ENCODE results near the gene CFAP46. TPM values are rescaled to one million over a fixed set of nuclear protein-coding genes. Genes with fewer than 3 reads are reported as not detected.

Gene CFAP46
- total and polyA plus RNA-seq, 4 donors: 0.33 to 0.59 (median 0.42) TPM

DNA sequence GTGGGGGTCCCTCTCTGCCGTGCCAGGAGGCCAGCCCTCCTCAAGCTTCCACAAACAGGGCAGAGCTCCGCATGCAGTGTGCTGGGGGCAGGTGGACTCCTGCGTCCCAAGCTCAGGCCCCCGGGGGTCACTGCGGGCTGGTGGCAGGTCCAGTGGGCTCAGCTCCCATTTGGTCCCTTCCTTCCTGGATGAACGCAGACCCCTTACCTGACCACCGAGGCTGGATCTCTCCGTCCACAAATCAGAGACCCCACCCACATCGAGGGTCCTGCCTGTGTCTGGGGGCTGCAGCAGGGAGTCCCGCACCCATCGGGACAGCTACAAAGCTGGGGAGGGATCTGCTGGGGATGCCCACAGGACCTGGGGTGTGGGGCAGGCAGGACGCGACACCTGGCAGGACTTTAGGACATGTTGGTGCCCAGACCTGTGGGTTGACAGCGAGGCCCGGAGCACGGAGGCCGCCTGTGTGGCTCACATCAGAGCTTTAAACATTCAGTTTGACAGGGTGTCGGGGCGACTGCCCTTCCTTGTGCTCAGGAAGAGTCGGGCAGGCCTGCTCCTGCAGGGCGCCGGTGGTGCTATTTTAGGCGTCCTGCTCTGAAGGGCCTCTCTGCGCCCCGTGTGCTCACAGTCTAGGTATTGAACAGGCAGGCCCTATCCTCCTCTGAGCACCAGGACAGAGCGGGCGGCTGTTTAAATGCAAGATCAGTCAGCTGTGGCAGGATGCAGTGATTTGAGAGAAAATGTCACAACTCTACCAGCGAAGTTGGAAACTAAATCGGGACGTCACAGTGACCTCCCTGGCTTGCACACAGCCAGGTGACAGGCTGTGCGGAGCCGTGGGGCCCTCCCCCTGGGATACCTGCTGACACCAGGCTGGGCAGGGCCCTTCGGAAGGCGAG lies 15.9 kb upstream of the CFAP46 start:
- H3K4me3 ChIP-seq (ENCODE audit: low read depth in 1 of 3, low read length in 3 of 3): no peak overlapping the region
- no peak for DNase-seq (ENCODE audit: low spot score)
- H3K9me3 ChIP-seq (ENCODE audit: control insufficient read depth in 4 of 4, low read length in 3 of 4): no peaks in the 10 kb centered on the region
- no peaks in the 10 kb centered on the region for H3K27me3 ChIP-seq (ENCODE audit: control insufficient read depth in 4 of 4, insufficient read depth in 4 of 4, low read length in 3 of 4)
- TF ChIP-seq TAF1 (conservative IDR thresholded peaks at IDR 0.05): no peak
- TF ChIP-seq EGR1 (IDR thresholded peaks at IDR 0.05; ENCODE audit: low read depth in 2 of 2): no peak
- TF ChIP-seq, protein P1, sequence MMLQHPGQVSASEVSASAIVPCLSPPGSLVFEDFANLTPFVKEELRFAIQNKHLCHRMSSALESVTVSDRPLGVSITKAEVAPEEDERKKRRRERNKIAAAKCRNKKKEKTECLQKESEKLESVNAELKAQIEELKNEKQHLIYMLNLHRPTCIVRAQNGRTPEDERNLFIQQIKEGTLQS (IDR thresholded peaks at IDR 0.05): no peak
- TF ChIP-seq, protein P2, sequence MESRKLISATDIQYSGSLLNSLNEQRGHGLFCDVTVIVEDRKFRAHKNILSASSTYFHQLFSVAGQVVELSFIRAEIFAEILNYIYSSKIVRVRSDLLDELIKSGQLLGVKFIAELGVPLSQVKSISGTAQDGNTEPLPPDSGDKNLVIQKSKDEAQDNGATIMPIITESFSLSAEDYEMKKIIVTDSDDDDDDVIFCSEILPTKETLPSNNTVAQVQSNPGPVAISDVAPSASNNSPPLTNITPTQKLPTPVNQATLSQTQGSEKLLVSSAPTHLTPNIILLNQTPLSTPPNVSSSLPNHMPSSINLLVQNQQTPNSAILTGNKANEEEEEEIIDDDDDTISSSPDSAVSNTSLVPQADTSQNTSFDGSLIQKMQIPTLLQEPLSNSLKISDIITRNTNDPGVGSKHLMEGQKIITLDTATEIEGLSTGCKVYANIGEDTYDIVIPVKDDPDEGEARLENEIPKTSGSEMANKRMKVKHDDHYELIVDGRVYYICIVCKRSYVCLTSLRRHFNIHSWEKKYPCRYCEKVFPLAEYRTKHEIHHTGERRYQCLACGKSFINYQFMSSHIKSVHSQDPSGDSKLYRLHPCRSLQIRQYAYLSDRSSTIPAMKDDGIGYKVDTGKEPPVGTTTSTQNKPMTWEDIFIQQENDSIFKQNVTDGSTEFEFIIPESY (IDR thresholded peaks at IDR 0.05): no peak
- no peak for TF ChIP-seq FOXA2 (IDR thresholded peaks at IDR 0.05)
- TF ChIP-seq, protein P3, sequence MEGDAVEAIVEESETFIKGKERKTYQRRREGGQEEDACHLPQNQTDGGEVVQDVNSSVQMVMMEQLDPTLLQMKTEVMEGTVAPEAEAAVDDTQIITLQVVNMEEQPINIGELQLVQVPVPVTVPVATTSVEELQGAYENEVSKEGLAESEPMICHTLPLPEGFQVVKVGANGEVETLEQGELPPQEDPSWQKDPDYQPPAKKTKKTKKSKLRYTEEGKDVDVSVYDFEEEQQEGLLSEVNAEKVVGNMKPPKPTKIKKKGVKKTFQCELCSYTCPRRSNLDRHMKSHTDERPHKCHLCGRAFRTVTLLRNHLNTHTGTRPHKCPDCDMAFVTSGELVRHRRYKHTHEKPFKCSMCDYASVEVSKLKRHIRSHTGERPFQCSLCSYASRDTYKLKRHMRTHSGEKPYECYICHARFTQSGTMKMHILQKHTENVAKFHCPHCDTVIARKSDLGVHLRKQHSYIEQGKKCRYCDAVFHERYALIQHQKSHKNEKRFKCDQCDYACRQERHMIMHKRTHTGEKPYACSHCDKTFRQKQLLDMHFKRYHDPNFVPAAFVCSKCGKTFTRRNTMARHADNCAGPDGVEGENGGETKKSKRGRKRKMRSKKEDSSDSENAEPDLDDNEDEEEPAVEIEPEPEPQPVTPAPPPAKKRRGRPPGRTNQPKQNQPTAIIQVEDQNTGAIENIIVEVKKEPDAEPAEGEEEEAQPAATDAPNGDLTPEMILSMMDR (IDR thresholded peaks at IDR 0.05; ENCODE audit: low read depth, low read length, missing input control): no peak
- TF ChIP-seq, protein P4, sequence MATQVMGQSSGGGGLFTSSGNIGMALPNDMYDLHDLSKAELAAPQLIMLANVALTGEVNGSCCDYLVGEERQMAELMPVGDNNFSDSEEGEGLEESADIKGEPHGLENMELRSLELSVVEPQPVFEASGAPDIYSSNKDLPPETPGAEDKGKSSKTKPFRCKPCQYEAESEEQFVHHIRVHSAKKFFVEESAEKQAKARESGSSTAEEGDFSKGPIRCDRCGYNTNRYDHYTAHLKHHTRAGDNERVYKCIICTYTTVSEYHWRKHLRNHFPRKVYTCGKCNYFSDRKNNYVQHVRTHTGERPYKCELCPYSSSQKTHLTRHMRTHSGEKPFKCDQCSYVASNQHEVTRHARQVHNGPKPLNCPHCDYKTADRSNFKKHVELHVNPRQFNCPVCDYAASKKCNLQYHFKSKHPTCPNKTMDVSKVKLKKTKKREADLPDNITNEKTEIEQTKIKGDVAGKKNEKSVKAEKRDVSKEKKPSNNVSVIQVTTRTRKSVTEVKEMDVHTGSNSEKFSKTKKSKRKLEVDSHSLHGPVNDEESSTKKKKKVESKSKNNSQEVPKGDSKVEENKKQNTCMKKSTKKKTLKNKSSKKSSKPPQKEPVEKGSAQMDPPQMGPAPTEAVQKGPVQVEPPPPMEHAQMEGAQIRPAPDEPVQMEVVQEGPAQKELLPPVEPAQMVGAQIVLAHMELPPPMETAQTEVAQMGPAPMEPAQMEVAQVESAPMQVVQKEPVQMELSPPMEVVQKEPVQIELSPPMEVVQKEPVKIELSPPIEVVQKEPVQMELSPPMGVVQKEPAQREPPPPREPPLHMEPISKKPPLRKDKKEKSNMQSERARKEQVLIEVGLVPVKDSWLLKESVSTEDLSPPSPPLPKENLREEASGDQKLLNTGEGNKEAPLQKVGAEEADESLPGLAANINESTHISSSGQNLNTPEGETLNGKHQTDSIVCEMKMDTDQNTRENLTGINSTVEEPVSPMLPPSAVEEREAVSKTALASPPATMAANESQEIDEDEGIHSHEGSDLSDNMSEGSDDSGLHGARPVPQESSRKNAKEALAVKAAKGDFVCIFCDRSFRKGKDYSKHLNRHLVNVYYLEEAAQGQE (IDR thresholded peaks at IDR 0.05): no peak
- TF ChIP-seq RAD21 (IDR thresholded peaks at IDR 0.05): no peak
- TF ChIP-seq, protein P5, sequence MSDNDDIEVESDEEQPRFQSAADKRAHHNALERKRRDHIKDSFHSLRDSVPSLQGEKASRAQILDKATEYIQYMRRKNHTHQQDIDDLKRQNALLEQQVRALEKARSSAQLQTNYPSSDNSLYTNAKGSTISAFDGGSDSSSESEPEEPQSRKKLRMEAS (IDR thresholded peaks at IDR 0.05): no peak
- no peak for TF ChIP-seq HNF4A (conservative IDR thresholded peaks at IDR 0.05)
- TF ChIP-seq GABPA (IDR thresholded peaks at IDR 0.05 in 1 of 2, conservative IDR thresholded peaks at IDR 0.05 in 1 of 2): no peak
- WGBS: 83% methylated on average over 34 of the region's 34 CpGs
- H3K9ac ChIP-seq (ENCODE audit: low read depth in 1 of 2, low read length in 2 of 2): no peak overlapping the region
- peaks cover 0 to 12% (median 8%) of the 10 kb centered on the region in 4 donors for H3K4me1 ChIP-seq (ENCODE audit: control insufficient read depth in 4 of 4, insufficient read depth in 4 of 4, low read length in 3 of 4)
- H3K36me3 ChIP-seq (ENCODE audit: control insufficient read depth in 4 of 4, insufficient read depth in 3 of 4, low read depth in 1 of 4, low read length in 3 of 4): no peaks in the 10 kb centered on the region
- H3K27ac ChIP-seq (ENCODE audit: low read depth in 1 of 2, low read length in 2 of 2): no peak overlapping the region

DNA sequence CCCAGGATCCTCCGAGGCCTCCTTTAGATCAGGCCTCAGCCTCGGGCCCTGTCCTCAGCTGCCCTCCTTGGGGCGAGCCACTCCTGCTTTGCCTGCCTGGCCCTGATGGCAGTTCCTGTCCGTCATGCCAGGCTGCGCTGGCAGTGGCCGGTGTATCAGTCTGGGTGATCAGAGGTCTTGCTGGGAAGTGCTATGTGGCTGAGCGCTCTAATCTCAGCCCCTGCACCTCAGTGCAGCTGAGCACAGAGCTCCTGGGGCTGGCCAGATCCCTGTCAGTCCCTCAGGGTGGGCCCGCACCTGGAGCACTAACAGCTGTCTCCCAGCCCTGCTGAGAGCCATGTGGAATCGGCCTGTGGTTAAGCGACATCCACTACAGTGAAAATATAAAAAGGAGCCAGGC lies 14.8 kb upstream of the CFAP46 start:
- Histone ChIP-seq H3K4me3 (ENCODE audit: low read depth in 1 of 3, low read length in 3 of 3) (no peak overlapping the region), H3K4me1 (ENCODE audit: control insufficient read depth in 4 of 4, insufficient read depth in 4 of 4, low read length in 3 of 4) (peaks cover 0 to 5% (median 4%) of the 10 kb centered on the region in 4 donors), H3K9me3 (ENCODE audit: control insufficient read depth in 4 of 4, low read length in 3 of 4) (no peaks in the 10 kb centered on the region), H3K27me3 (ENCODE audit: control insufficient read depth in 4 of 4, insufficient read depth in 4 of 4, low read length in 3 of 4) (peaks cover 0 to 4% (median 1%) of the 10 kb centered on the region in 4 donors), H3K36me3 (ENCODE audit: control insufficient read depth in 4 of 4, insufficient read depth in 3 of 4, low read depth in 1 of 4, low read length in 3 of 4) (no peaks in the 10 kb centered on the region), H3K9ac (ENCODE audit: low read depth in 1 of 2, low read length in 2 of 2) (no peak overlapping the region), H3K27ac (ENCODE audit: low read depth in 1 of 2, low read length in 2 of 2) (no peak overlapping the region)
- TF ChIP-seq RXRA (IDR thresholded peaks at IDR 0.05) (no peak), EGR1 (IDR thresholded peaks at IDR 0.05; ENCODE audit: low read depth in 2 of 2) (no peak), JUND (IDR thresholded peaks at IDR 0.05) (no peak), HNF4A (conservative IDR thresholded peaks at IDR 0.05) (no peak), FOXA1 (IDR thresholded peaks at IDR 0.05) (no peak), GABPA (IDR thresholded peaks at IDR 0.05 in 1 of 2, conservative IDR thresholded peaks at IDR 0.05 in 1 of 2) (no peak)
- TF ChIP-seq, protein P1 (IDR thresholded peaks at IDR 0.05): no peak
- TF ChIP-seq, protein P4 (IDR thresholded peaks at IDR 0.05): no peak
- TF ChIP-seq, protein P2 (IDR thresholded peaks at IDR 0.05): no peak
- no peak for DNase-seq (ENCODE audit: low spot score)
- 94% methylated on average over 10 of the region's 10 CpGs for WGBS

All from liver (tissue), 9 donors.